Neural cell (in vitro differentiated cells): ENCODE results near the gene TFPI. TPM values are rescaled to one million over a fixed set of nuclear protein-coding genes. Genes with fewer than 3 reads are reported as not detected.

Experiments used
- H2AFZ ChIP-seq: fragments of 200-600, 300-800 bp; sonication (generic), shearing (Covaris generic); 2 replicates; pipeline ENCODE4 v1.6.0; 2014; ENCODE audit warnings: low read depth, mild to moderate bottlenecking, antibody characterized with exemption, low read length, moderate library complexity
- H3F3A ChIP-seq: fragments of 200-600 bp; shearing (Covaris generic); 2 replicates; pipeline ENCODE4 v1.6.1; 2016; ENCODE audit warnings: mild to moderate bottlenecking, moderate library complexity, mixed read lengths, antibody characterized with exemption, low read length; ENCODE audit not compliant: insufficient read depth, poor library complexity, severe bottlenecking
- H3K27ac ChIP-seq: fragments of 200-600, 300-800 bp; sonication (generic), shearing (Covaris generic); 2 replicates; pipeline ENCODE4 v1.5.1; 2014; ENCODE audit warnings: mild to moderate bottlenecking, low read length, moderate library complexity
- H3K27me3 ChIP-seq: fragments of 300-800, 200-600 bp; sonication (generic), shearing (Covaris generic); 2 replicates; pipeline ENCODE4 v1.6.0; 2014; ENCODE audit warnings: mild to moderate bottlenecking, low read depth, low read length, moderate library complexity; ENCODE audit not compliant: insufficient read depth
- H3K36me3 ChIP-seq: fragments of 300-800, 200-600 bp; sonication (generic), shearing (Covaris generic); 2 replicates; pipeline ENCODE4 v1.5.1; 2014; ENCODE audit warnings: mild to moderate bottlenecking, antibody characterized with exemption, low read length, moderate library complexity; ENCODE audit not compliant: insufficient read depth
- H3K4me2 ChIP-seq: fragments of 300-800, 200-600 bp; sonication (generic), shearing (Covaris generic); 2 replicates; pipeline ENCODE4 v1.6.0; 2014; ENCODE audit warnings: mild to moderate bottlenecking, low read length
- H3K4me3 ChIP-seq: fragments of 300-800, 200-600 bp; sonication (generic), shearing (Covaris generic); 2 replicates; pipeline ENCODE4 v1.5.1; 2014; ENCODE audit warnings: mild to moderate bottlenecking, low read length, moderate library complexity
- H3K79me2 ChIP-seq: fragments of 200-600 bp; shearing (Covaris generic); replicated peaks from 2 replicates; pipeline ENCODE4 v1.6.0; 2014; ENCODE audit warnings: mild to moderate bottlenecking, low read length, moderate library complexity; ENCODE audit not compliant: insufficient read depth
- H3K9ac ChIP-seq: fragments of 300-800, 200-600 bp; sonication (generic), shearing (Covaris generic); 2 replicates; pipeline ENCODE4 v1.6.1; 2016; ENCODE audit warnings: mild to moderate bottlenecking, low read length, mixed read lengths
- H3K9me2 ChIP-seq: fragments of 200-600 bp; shearing (Covaris generic); 2 replicates; pipeline ENCODE4 v1.6.1; 2016; ENCODE audit warnings: mild to moderate bottlenecking, low read length, mixed read lengths; ENCODE audit not compliant: insufficient read depth
- H3K9me3 ChIP-seq: fragments of 200-600, 300-800 bp; sonication (generic), shearing (Covaris generic); 2 replicates; pipeline ENCODE4 v1.6.1; 2016; ENCODE audit warnings: mild to moderate bottlenecking, mixed run types, low read length, moderate library complexity, mixed read lengths
- H4K20me1 ChIP-seq: fragments of 200-600 bp; shearing (Covaris generic); 2 replicates; pipeline ENCODE4 v1.6.1; 2016; ENCODE audit warnings: mild to moderate bottlenecking, mixed run types; ENCODE audit not compliant: insufficient read depth
- EP300 ChIP-seq: fragments of 450-650 bp; conservative IDR thresholded peaks from 2 replicates; pipeline ENCODE4 v1.6.1; 2014; ENCODE audit warnings: antibody characterized with exemption, mild to moderate bottlenecking, moderate library complexity; ENCODE audit not compliant: poor library complexity, severe bottlenecking
- EZH2 ChIP-seq: fragments of 200-600, 300-800 bp; shearing (Covaris generic), sonication (generic); IDR thresholded peaks from 2 replicates; pipeline ENCODE4 v1.6.1; 2014; ENCODE audit warnings: antibody characterized with exemption, low read length, borderline replicate concordance, mild to moderate bottlenecking; ENCODE audit not compliant: insufficient read depth, poor library complexity, severe bottlenecking
- MXI1 ChIP-seq: fragments of 450-650 bp; conservative IDR thresholded peaks from 2 replicates; pipeline ENCODE4 v1.6.1; 2014; ENCODE audit warnings: antibody characterized with exemption, mild to moderate bottlenecking; ENCODE audit not compliant: poor library complexity, severe bottlenecking
- RAD21 ChIP-seq: fragments of 450-650 bp; conservative IDR thresholded peaks from 2 replicates; pipeline ENCODE4 v1.6.1; 2014; ENCODE audit warnings: antibody characterized with exemption, mild to moderate bottlenecking, moderate library complexity
- SMC3 ChIP-seq: fragments of 450-650 bp; conservative IDR thresholded peaks from 2 replicates; pipeline ENCODE4 v1.6.1; 2014; ENCODE audit warnings: antibody characterized with exemption, mild to moderate bottlenecking, moderate library complexity; ENCODE audit not compliant: poor library complexity
- TAF1 ChIP-seq: IDR thresholded peaks from 2 replicates; pipeline ENCODE4 v1.6.1; 2012; ENCODE audit warnings: low read depth
- polyA plus RNA-seq: library from polyadenylated mRNA; depleted of rRNA; stranded (reverse); fragments of >200 nt; gene quantifications from 2 replicates; pipeline ENCODE4 v1.2.3, GENCODE V29; 2014
- TF ChIP-seq, protein P1 (sequence below): IDR thresholded peaks from 2 replicates; pipeline ENCODE4 v1.6.1; 2012; ENCODE audit warnings: borderline replicate concordance

Gene TFPI
- polyA plus RNA-seq, 1 donor from 2014 or later: 0.51 TPM

DNA sequence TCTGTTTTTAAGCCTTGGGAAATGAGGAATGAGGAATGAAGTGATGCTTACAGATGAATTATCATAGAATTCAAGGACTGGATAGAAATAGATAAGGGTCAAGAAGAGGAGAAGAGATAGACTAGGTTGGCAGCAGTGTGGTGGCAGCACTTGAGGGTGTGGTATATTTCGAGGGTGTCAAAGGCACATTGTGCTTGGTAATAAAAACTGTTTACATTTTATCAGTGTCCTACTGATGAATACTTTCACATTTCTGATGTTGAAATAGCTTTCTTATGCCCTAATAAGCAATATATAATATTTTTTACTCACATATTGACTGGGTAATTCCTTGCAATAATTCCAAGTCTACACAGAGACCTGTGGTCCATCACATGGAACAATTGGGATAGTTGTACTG lies 3.4 kb downstream of the TFPI start:
- Histone ChIP-seq H3F3A (no peaks in the 10 kb centered on the region), H3K27ac (no peak overlapping the region), H3K79me2 (no peaks in the 10 kb centered on the region), H2AFZ (no peak overlapping the region), H4K20me1 (no peaks in the 10 kb centered on the region), H3K27me3 (no peaks in the 10 kb centered on the region), H3K36me3 (no peaks in the 10 kb centered on the region), H3K9me2 (no peaks in the 10 kb centered on the region), H3K9ac (no peak overlapping the region), H3K4me2 (no peak overlapping the region), H3K9me3 (no peaks in the 10 kb centered on the region), H3K4me3 (no peak overlapping the region)
- TF ChIP-seq EZH2 (no peak), SMC3 (no peak), RAD21 (no peak), EP300 (no peak)
- TF ChIP-seq, protein P1, sequence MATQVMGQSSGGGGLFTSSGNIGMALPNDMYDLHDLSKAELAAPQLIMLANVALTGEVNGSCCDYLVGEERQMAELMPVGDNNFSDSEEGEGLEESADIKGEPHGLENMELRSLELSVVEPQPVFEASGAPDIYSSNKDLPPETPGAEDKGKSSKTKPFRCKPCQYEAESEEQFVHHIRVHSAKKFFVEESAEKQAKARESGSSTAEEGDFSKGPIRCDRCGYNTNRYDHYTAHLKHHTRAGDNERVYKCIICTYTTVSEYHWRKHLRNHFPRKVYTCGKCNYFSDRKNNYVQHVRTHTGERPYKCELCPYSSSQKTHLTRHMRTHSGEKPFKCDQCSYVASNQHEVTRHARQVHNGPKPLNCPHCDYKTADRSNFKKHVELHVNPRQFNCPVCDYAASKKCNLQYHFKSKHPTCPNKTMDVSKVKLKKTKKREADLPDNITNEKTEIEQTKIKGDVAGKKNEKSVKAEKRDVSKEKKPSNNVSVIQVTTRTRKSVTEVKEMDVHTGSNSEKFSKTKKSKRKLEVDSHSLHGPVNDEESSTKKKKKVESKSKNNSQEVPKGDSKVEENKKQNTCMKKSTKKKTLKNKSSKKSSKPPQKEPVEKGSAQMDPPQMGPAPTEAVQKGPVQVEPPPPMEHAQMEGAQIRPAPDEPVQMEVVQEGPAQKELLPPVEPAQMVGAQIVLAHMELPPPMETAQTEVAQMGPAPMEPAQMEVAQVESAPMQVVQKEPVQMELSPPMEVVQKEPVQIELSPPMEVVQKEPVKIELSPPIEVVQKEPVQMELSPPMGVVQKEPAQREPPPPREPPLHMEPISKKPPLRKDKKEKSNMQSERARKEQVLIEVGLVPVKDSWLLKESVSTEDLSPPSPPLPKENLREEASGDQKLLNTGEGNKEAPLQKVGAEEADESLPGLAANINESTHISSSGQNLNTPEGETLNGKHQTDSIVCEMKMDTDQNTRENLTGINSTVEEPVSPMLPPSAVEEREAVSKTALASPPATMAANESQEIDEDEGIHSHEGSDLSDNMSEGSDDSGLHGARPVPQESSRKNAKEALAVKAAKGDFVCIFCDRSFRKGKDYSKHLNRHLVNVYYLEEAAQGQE: no peak

DNA sequence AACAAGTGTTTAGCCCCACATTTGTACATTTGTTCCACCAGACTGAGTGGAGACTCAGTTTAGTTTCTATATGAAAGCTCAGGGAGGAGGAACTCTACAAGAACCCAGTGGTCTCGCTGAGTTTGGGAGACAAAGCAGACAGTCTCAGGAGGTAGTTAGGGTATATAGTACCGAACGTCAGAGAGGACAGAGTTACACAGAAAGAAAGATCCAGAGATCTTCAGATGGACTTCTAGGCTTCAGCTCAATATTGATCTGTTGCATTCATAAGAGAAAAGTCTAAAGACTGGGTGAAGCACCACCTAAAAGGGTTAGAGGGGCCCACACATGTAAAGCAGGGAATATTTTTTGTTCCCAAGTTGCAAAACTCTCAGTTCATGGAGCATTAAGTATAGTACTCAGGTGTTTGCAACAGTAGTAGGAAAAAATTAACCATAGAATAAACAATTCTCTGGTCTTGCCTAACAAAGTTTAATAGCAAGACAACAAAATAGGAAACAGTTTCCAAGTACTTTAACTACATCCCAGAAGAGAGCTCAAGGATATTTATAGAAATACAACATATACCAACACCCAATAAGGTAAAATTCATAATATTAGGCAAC lies 4.2 kb downstream of the TFPI start:
- Histone ChIP-seq H3K27me3 (no peaks in the 10 kb centered on the region), H3K9me3 (no peaks in the 10 kb centered on the region), H3K36me3 (no peaks in the 10 kb centered on the region), H3K79me2 (no peaks in the 10 kb centered on the region), H3K9ac (no peak overlapping the region), H3K27ac (no peak overlapping the region), H4K20me1 (no peaks in the 10 kb centered on the region), H3K9me2 (no peaks in the 10 kb centered on the region), H3K4me3 (no peak overlapping the region), H2AFZ (no peak overlapping the region), H3K4me2 (no peak overlapping the region), H3F3A (no peaks in the 10 kb centered on the region)
- TF ChIP-seq, protein P1: no peak
- no peak for TF ChIP-seq TAF1
- no peak for TF ChIP-seq EZH2
- TF ChIP-seq MXI1: no peak
